ENCODE results near the gene ZNF423.

DNA sequence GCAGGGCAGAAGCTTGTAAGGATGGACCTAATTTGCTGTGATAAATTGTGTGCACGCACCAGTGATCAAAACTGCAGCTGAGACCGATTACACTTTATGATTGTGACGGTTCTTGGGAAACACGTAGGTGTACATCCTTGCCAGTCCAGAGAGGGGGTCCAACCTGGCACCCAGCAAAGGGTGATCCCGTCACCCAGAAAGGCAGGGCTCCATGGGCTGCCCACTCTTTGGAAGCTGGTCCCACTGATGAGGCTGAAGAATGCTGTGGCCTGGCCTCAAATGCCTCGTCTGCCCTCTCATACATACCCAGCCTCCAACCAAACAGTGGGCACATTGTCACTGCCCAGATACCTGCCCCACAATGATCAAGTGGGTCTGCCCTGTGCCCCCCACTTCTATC is 350.4 kb downstream of the ZNF423 start:
- TF ChIP-seq TARDBP (IDR thresholded peaks at IDR 0.05) (no peak), FOXA1 (IDR thresholded peaks at IDR 0.05) (no peak), ZNF384 (IDR thresholded peaks at IDR 0.05) (no peak), SUZ12 (IDR thresholded peaks at IDR 0.05) (no peak), CTBP1 (IDR thresholded peaks at IDR 0.05; ENCODE audit: borderline replicate concordance) (no peak), ELF4 (IDR thresholded peaks at IDR 0.05) (no peak), FOXM1 (IDR thresholded peaks at IDR 0.05; ENCODE audit: borderline replicate concordance) (no peak), NFRKB (IDR thresholded peaks at IDR 0.05) (no peak), BHLHE40 (IDR thresholded peaks at IDR 0.05; ENCODE audit: borderline replicate concordance) (no peak), SP1 (IDR thresholded peaks at IDR 0.05) (no peak), L3MBTL2 (conservative IDR thresholded peaks at IDR 0.05) (no peak)
- TF ChIP-seq, protein P1, sequence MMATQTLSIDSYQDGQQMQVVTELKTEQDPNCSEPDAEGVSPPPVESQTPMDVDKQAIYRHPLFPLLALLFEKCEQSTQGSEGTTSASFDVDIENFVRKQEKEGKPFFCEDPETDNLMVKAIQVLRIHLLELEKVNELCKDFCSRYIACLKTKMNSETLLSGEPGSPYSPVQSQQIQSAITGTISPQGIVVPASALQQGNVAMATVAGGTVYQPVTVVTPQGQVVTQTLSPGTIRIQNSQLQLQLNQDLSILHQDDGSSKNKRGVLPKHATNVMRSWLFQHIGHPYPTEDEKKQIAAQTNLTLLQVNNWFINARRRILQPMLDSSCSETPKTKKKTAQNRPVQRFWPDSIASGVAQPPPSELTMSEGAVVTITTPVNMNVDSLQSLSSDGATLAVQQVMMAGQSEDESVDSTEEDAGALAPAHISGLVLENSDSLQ (IDR thresholded peaks at IDR 0.05): no peak
